Neutrophil (primary cell): ENCODE results near the gene SOAT1.

Experiments
- H3K27ac ChIP-seq: fragments of 200-600 bp; sonication (generic); 2 replicates; pipeline ENCODE4 v1.5.1; 2016; ENCODE audit warnings: mild to moderate bottlenecking, moderate library complexity
- H3K27me3 ChIP-seq: fragments of 200-600 bp; sonication (generic); 2 replicates; pipeline ENCODE4 v1.6.0; 2016; ENCODE audit warnings: mild to moderate bottlenecking
- H3K36me3 ChIP-seq: fragments of 200-600 bp; sonication (generic); 2 replicates; pipeline ENCODE4 v1.5.1; 2017
- H3K4me1 ChIP-seq, 2 experiments: fragments of 200-600 bp in 1 of 2; sonication (generic) in 1 of 2; 1 replicate in 1 of 2; 2 replicates in 1 of 2; pipeline versions ENCODE4 v1.5.1 to v1.6.1; 2013 to 2016; ENCODE audit warnings: low read depth in 1 of 2, low read length in 1 of 2, mild to moderate bottlenecking in 1 of 2, moderate library complexity in 1 of 2; ENCODE audit not compliant: control insufficient read depth in 1 of 2, insufficient read depth in 1 of 2
- H3K4me3 ChIP-seq, 2 experiments: fragments of 200-600 bp in 1 of 2; sonication (generic) in 1 of 2; 1 replicate in 1 of 2; 2 replicates in 1 of 2; pipeline ENCODE4 v1.5.1; 2013 to 2016; ENCODE audit warnings: low read depth in 1 of 2, low read length in 1 of 2, mild to moderate bottlenecking in 1 of 2, moderate library complexity in 1 of 2
- H3K9me3 ChIP-seq: fragments of 200-600 bp; sonication (generic); 2 replicates; pipeline ENCODE4 v1.5.1; 2016
- CTCF ChIP-seq: fragments of 200-600 bp; sonication (generic); IDR thresholded peaks from 2 replicates; pipeline ENCODE4 v1.5.1; 2016; ENCODE audit warnings: antibody characterized with exemption

Gene SOAT1

GRCh38 chr1:179337942-179338560 is 44.5 kb downstream of the SOAT1 start:
- TF ChIP-seq CTCF: no peak
- no peak overlapping the region for H3K4me3 ChIP-seq
- H3K27me3 ChIP-seq: no peaks in the 10 kb centered on the region
- peaks cover 0 to 5% of the 10 kb centered on the region in 2 experiments for H3K4me1 ChIP-seq
- H3K36me3 ChIP-seq: peaks cover 13% of the 10 kb centered on the region
- no peaks in the 10 kb centered on the region for H3K9me3 ChIP-seq
- no peak overlapping the region for H3K27ac ChIP-seq

GRCh38 chr1:179340918-179341317 is 47.3 kb downstream of the SOAT1 start:
- Histone ChIP-seq H3K36me3 (peaks cover 38% of the 10 kb centered on the region), H3K27me3 (no peaks in the 10 kb centered on the region), H3K4me1 (peaks cover 0 to 5% of the 10 kb centered on the region in 2 experiments), H3K27ac (no peak overlapping the region), H3K4me3 (no peak overlapping the region), H3K9me3 (no peaks in the 10 kb centered on the region)
- no peak for TF ChIP-seq CTCF

- H3K4me3 ChIP-seq: no peak overlapping the region
- no peak for TF ChIP-seq CTCF
- H3K27ac ChIP-seq: no peak overlapping the region
- peaks cover 0 to 5% of the 10 kb centered on the region in 2 experiments for H3K4me1 ChIP-seq
- H3K9me3 ChIP-seq: no peaks in the 10 kb centered on the region
- peaks cover 45% of the 10 kb centered on the region for H3K36me3 ChIP-seq
- no peaks in the 10 kb centered on the region for H3K27me3 ChIP-seq
These were observed 48.4 kb downstream of the SOAT1 start for GRCh38 chr1:179341943-179342547.

GRCh38 chr1:179342740-179343404 is 49.3 kb downstream of the SOAT1 start:
- TF ChIP-seq CTCF: no peak
- no peak overlapping the region for H3K27ac ChIP-seq
- H3K27me3 ChIP-seq: no peaks in the 10 kb centered on the region
- H3K4me1 ChIP-seq: peaks cover 0 to 5% of the 10 kb centered on the region in 2 experiments
- no peaks in the 10 kb centered on the region for H3K9me3 ChIP-seq
- H3K36me3 ChIP-seq: peaks cover 48% of the 10 kb centered on the region
- H3K4me3 ChIP-seq: no peak overlapping the region

- TF ChIP-seq CTCF: no peak
- Histone ChIP-seq H3K27ac (no peak overlapping the region), H3K4me1 (no peaks in the 10 kb centered on the region), H3K9me3 (no peaks in the 10 kb centered on the region), H3K27me3 (no peaks in the 10 kb centered on the region), H3K4me3 (no peak overlapping the region), H3K36me3 (peaks cover 38% of the 10 kb centered on the region)
These were observed 57.7 kb downstream of the SOAT1 start for GRCh38 chr1:179351281-179351680.
